GM21526 (cell line): Measurements from ENCODE around the gene RALGAPB.

Experiments used
- ATAC-seq: cut with Tn5 transposase; IDR thresholded peaks from one replicate; pipeline ENCODE4 v1.9.1; 2021; ENCODE audit warnings: moderate library complexity; ENCODE audit not compliant: unreplicated experiment, low FRiP score

RALGAPB gene

GRCh38 chr20:38543014-38543906 is 70.6 kb downstream of the RALGAPB start:
- ATAC-seq = no peak

- ATAC-seq = no peak
These were observed 73.1 kb downstream of the RALGAPB start for GRCh38 chr20:38545771-38546170.

GRCh38 chr20:38547288-38548085 is 74.8 kb downstream of the RALGAPB start:
- no peak for ATAC-seq

DNA sequence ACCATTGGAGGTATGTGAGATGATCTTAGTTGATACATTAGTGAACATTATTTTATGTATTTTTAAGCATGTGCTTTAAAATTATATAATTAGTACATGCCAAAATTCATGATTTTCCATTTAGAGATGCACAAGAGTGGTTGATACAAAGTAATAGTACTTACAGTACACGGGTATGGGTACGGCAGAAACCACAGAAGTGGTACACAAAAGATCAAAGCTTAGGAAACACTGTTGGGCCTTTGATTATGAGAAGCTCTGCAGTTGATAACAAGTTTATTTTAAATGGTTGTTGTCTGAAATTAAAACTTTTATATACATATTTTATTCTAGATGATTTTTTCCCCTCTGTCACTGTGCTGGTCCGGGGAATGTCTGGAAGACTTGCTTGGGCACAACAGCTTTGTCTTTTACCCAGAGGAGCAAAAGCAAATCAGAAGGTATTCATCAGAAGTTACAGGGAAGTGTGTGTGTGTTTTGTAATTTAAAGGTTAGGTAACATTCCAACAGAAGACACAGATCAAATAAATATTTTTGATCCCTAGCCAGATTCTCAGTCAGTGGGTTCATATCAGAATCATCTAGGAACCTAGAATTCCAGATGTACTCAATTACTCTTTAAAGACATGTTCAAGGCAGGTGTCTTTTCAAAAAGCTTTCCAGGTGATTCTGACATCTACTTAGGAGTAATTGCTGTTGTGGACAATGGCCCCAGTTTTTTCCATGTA is 75.9 kb downstream of the RALGAPB start:
- ATAC-seq = no peak

DNA sequence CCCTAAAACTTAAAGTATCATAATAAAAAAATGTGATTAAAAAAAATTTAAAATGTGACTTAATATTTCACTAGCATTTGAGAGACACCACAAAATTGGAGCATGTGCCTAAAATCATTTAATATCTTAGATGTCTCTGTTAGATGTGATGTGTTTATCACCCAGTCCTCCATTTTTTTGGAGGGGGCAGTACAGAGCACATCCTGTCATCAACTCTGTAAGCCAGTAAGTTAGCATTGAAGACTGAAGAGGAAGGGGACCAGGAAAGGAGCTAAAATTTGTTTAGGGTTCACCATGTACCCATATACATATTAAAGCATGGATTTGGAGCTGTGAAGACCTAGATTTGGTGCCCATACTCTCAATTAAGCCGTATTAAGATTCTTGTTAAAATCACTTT is 77.6 kb downstream of the RALGAPB start:
- ATAC-seq = no peak

- ATAC-seq = no peak
These were observed 78.5 kb downstream of the RALGAPB start for GRCh38 chr20:38551056-38551626.

- no peak for ATAC-seq
These were observed 82.3 kb downstream of the RALGAPB start for GRCh38 chr20:38554986-38555385.

GRCh38 chr20:38555395-38555794 is 82.8 kb downstream of the RALGAPB start:
- ATAC-seq = no peak

GRCh38 chr20:38557174-38557573 is 84.5 kb downstream of the RALGAPB start:
- no peak for ATAC-seq

DNA sequence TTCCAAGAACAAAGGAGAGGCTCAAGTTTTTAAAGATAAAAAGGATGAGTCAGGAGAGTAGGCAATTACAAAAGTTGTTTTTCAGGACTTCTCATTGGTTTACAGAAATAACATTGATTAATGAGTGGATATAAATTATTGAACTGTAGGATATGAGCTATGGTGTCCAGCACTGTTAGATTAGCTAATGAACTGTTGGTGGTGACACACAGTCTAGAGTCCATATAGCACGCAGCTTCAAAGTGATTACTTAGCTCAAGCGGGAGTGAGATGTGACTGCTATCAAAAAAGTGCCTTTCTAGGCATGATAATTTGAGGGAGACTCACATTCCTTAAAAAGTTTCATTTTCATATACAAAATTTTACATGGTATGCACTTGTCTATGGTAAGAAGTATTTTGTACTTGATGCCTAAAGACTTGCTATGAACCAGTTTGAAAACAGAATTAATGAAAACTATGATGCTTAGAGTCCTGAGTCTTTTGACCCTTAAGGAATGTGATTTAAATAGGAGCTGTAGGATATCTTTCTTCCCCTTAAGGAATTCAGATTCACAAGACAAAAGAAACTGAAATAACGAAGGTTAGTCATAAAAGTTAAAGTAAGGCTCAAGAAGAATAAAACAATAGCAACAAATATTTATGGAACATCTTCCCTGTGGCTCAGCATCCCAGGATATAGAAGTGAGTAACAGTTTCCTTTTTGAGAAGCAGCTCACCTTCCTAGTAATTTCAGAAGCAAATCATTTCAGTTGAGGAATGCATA is 86.1 kb downstream of the RALGAPB start:
- ATAC-seq = no peak

- ATAC-seq = no peak
These were observed 87.1 kb downstream of the RALGAPB start for GRCh38 chr20:38559764-38560163.

GRCh38 chr20:38563802-38564431 is 91.3 kb downstream of the RALGAPB start:
- no peak for ATAC-seq

- ATAC-seq = no peak
These were observed 92.0 kb downstream of the RALGAPB start for GRCh38 chr20:38564680-38565079.

DNA sequence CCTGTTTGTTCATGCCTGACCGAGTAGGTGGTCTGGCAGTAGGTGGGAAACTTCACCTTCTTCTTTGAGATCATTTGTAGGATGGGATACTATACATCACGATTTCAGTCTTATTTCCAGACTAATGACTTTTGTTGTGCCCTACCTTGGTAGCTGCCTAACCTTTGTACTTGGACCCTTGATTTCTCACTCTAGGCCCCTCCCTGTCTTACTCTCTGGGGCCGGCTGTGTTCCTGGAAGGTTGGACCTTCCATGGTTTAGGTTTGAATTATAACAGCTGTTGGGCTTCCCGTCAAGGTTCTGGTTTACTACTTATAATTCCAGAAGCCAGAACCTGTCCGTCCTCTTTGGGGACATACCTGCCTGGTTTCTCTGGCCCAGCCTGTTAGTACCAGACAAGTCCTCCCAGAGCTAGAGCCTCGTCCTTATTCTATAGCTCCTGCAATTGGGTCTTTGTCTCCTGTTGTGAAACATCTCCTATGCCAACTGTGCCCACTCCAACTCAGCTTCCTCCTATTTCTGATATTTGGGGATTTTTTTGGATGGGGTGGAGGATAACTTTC is 93.5 kb downstream of the RALGAPB start:
- no peak for ATAC-seq

DNA sequence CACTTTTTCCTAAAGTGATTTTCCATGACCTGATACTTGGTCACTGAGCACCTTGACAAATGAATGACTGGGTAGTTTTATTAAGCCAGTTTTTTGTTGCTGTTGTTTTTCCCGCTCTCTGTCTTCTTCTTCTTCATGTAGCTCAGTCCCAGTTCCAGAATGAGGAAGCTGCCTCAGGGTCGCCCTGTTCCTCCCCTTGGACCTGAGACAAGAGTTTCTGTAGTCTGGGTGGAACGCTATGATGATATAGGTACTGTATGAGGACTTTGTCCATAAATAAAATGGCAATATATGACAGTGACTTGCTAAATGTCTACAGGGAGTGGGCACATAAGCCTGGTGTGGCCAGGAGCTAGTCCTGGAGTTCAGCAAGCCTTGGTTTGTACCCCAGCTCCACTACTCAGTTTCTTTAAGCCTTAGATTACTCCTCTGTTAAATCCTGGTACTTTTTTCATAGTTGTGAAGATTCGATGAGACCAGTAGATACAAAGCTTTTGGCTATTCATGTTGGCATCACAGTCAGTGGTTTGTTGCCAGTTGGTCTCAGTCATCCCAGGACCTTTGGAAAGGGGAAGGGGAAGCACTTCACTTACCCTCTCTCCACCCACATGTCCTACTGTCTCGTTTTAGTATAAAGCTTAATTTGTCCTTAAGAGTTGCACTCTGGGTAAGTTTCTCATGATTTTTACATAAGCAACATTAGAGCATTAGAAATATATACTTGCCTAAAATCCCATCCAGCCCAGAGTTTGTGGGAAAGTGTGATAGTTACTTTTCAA is 97.3 kb downstream of the RALGAPB start:
- no peak for ATAC-seq

- no peak for ATAC-seq
These were observed 100.8 kb downstream of the RALGAPB start for GRCh38 chr20:38573413-38573812.

- no peak for ATAC-seq
These were observed 106.7 kb downstream of the RALGAPB start for GRCh38 chr20:38579219-38579910.

- ATAC-seq = no peak
These were observed 107.3 kb downstream of the RALGAPB start for GRCh38 chr20:38579921-38580320.
